GM19193 (cell line): Measurements from ENCODE around the gene INPP5E.

Source experiments
- POLR2A ChIP-seq: IDR thresholded peaks from 4 replicates; pipeline ENCODE4 v1.6.1; 2011; ENCODE audit not compliant: insufficient read depth, insufficient read length; ENCODE audit errors: extremely low read depth

Gene INPP5E

GRCh38 chr9:136397643-136398042 is 42.0 kb downstream of the INPP5E start:
- TF ChIP-seq POLR2A, result no peak

DNA sequence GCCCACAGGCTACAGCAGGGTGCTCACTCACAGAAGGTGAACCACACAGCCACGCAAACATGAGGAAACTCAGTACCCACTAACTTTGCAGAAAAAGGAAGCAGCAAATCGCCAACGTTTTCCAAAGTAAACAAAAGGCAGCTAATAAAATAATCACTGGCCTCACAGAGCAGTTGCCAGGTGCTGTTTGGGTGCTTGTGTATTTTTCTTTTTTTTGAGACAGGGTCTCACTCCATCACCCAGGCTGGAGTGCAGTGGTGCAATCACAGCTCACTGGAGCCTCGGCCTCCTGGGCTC is 43.5 kb downstream of the INPP5E start:
- no peak for TF ChIP-seq POLR2A

GRCh38 chr9:136395345-136396218 is 44.1 kb downstream of the INPP5E start:
- TF ChIP-seq POLR2A, result no peak

GRCh38 chr9:136395020-136395340 is 44.7 kb downstream of the INPP5E start:
- TF ChIP-seq POLR2A, result no peak

DNA sequence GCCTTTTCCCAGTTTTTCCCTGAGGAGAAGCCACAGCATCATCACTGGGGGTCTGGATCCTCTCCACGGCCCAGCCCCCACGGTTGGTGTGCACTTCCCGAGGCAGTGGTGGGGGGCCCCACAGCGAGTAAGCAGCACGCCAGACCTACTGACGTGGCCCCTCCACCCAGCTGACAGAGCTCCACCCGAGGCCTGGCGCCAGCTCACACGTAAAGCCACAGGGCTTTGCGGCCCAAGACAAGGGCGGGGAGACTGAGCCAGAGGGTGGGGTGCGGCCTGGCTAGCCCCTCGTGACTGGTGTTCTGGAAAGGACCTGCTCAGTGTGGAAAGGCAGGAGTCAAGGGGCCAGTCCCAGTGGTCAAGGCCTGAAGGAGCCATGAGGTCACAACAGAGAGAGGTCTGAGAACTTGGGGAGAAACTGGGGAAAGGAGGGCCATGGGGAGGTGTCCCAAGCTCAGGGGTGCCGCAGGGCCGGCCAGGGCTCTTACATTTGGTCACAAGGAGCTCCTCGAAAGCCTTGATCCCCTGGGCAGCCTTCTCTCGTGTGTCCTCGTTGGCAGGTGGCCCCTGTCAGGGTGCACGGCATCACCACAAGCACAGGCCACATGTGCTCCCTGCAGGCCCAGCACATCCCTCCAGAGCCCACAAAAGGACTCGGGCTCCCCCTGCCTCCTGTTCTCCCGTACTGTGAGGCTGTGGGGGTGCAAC is 45.2 kb downstream of the INPP5E start:
- TF ChIP-seq POLR2A, result no peak

DNA sequence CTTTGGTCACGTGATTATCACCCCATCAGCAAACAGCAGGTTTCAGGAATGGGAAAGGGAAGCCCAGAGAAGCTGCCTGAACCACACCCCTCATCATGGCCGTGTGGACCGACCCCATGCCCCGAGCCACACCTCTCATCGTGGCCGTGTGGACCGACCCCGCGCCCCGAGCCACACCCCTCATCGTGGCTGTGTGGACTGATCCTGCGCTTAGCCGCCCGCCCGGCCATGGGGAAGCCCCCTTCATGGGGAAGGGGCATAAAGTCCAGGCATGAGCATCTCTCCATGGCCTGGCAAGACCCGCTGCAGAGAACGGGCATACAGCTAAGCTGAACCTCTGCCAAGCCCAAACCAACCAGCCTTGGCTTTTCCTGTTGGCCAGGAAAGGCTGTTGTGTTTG is 46.1 kb downstream of the INPP5E start:
- TF ChIP-seq POLR2A, result no peak

DNA sequence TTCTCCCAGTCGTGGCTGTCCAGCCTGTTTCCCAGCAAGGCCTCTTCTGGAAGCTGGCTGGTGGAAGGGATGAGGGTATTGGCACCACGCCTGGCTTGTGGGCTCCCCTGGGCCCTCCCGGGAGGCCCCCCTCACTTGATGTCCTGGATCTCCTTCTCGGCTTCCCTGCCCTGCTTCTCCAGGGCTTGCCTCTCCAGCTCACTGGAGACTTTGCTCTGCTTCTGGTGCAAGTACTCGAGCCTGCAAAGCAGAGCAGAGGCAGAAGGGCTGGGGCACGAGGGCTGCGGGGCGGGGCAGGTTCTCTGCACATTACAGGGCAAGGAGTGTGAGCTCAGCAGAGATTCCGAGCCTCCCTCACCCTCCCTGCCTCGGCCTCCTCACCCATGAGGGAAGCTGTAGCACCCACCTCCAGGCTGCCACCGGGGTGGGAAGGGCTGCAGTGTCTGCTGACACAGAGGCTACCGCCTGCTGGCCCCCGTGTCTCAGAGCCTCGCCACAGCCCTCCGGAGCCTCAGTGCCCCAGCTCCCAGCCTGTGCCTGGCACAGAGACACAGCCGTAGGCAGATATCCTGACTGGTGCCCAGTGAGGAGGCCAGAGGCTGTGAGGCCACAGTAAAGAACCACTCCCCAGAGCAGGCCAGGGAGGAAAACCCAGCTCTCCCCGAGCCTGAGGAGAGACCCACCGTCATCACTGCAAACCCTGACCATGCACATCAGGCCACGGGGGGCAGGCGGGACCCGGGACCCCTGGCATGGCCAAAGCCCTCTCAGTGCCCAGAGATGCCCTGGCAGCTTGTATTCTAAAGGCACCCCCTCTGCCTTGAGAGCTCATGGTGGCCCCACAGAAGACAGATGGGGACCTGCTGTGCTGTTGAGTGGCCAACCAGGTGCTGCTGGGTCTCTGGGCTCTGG is 46.9 kb downstream of the INPP5E start:
- TF ChIP-seq POLR2A, result no peak

DNA sequence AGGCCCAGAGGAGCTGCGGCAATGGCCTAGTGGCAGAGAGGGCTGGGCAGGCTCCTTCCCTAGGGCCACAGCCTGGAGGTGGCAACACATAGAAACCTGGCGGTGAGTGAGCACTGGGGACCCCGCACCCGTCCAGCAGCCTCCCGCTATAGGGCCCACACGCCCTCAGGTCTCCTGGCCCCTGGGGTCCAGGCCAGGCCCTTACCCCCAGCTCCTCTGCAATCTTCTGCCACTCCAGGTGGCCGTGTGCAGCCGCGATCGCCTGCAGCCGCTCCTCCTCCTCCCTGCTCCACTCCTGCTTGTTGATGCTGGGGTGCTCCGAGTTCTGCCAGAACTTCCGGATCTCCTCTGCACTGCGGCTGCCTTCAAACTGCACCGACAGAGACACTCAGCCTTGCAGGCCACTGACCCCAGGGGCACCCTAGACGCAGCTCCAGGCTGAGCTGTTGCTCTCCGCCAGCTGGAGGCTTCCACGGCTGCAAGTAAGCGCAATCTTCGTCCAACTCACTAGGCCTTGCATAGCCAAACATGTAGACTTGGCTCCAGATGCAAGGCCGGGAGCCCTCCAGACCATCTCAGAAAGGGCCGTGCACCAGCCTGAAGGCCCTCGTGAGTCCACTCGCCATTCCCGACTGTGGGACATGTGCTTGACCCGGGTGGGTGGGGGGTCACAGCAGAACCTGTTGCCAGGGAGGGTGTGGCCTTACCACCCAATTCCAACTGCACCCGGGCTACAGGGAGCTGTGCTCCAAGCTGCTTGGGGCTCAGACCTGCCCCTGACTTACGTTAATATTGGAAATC is 47.7 kb downstream of the INPP5E start:
- TF ChIP-seq POLR2A, result no peak

DNA sequence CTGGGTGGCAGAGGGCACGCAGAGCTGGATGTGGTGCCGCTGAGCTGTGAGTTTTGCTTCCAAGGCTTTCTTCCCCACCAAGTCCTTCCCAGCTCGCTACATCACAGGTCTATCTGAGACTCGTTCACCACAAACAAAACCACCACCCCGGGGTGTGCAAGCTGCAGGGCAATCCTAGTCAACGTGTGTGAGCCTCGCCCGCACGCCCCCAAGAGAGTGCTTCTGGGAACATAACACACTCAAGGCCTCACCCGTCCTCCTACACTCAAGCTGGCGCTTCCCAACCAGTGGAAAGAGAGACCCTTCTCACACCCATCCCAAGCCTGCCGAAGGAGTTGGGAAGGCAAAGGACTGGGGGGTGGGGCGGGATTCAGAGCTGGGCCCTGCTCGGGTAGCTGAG is 50.2 kb downstream of the INPP5E start:
- no peak for TF ChIP-seq POLR2A

DNA sequence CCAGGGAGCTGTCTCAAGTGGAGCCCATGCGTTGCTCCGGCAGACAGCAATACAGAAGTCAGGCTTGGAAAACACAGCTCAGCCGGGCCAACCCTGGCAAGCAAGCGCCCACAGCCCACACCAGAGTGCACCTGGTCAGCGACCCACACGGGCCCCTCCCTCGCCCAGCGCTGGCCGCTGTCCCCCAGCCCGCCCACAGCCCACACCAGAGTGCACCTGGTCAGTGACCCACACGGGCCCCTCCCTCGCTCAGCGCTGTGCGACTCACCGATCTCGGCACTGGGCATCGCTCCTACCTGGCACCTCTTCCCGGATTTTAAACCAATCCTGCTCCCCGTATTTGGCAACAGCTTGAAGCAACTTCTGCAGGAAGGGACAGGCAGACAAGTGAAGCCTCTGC is 52.4 kb downstream of the INPP5E start:
- no peak for TF ChIP-seq POLR2A

DNA sequence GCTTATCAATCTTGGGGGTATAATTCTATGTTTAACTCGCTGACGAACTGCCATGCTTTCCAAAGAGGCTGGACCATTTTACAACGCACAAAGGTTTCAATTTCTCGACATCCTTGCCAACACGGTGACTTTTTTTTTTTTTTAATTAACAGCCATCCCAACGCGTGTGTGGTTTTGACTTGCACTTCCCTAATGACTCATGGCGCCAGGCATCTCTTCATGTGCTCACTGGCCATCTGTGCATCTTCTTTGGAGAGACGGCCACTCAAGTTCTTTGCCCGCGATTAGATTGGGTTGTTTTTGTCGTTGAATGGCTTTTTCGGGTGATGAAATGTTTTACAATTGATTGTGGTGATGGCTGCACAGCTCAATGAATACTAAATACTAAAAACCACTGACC is 53.6 kb downstream of the INPP5E start:
- no peak for TF ChIP-seq POLR2A

- no peak for TF ChIP-seq POLR2A
These were observed 54.6 kb downstream of the INPP5E start for GRCh38 chr9:136385015-136385414.

- no peak for TF ChIP-seq POLR2A
These were observed 56.2 kb downstream of the INPP5E start for GRCh38 chr9:136383436-136383835.

DNA sequence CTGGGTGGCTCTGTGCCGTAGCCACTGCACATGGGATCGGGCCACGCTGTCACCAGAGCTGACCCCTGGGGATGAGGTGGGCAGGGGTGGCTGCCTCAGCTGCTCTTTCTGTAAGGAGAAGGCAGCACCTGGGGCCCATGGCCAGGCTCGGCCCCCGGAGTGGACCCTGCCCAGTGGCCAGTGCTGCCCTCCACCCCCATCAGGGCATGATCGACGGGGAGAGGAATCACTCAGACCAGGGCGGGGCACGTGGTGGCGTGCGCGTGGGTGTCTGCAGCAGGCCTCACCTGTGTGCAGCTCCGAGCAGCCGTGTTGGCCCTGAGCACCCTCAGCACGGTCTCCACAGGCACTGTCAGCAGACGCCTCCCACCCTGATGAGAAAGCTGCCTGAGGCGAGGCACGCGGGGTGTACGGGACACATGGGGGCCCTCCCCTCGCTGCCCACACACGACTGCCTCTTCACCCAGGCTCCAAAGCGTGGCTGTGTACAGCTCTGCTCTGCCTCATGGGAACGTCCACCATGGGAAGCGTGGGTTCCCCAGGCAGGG is 57.6 kb downstream of the INPP5E start:
- no peak for TF ChIP-seq POLR2A
